Trophoblast cell (in vitro differentiated cells and primary cell): Measurements from ENCODE around the gene DSTN.
A peak's percentile ranks its signal among the peaks of the same experiment; 100 is the strongest.

Experiments used
- DNase-seq, 2 donors: peaks; one replicate each; pipeline ENCODE4 v3.0.0-alpha.2; 2016
- H2AFZ ChIP-seq: 2 replicates; pipeline ENCODE4 v1.6.1; 2013; ENCODE audit warnings: low read length, moderate library complexity, mild to moderate bottlenecking; ENCODE audit not compliant: insufficient read depth, poor library complexity
- H2AK5ac ChIP-seq: 2 replicates; pipeline ENCODE4 v1.6.1; 2013; ENCODE audit warnings: mild to moderate bottlenecking, low read length
- H2BK120ac ChIP-seq: 2 replicates; pipeline ENCODE4 v1.6.1; 2013; ENCODE audit warnings: low read length, mild to moderate bottlenecking, moderate library complexity; ENCODE audit not compliant: insufficient read depth, poor library complexity
- H2BK12ac ChIP-seq: 2 replicates; pipeline ENCODE4 v1.6.1; 2013; ENCODE audit warnings: mild to moderate bottlenecking, low read length, moderate library complexity
- H2BK5ac ChIP-seq: 2 replicates; pipeline ENCODE4 v1.6.1; 2013; ENCODE audit warnings: low read length, low read depth, moderate library complexity, mild to moderate bottlenecking; ENCODE audit not compliant: poor library complexity
- H3K14ac ChIP-seq: 2 replicates; pipeline ENCODE4 v1.6.1; 2013; ENCODE audit warnings: mild to moderate bottlenecking, low read length
- H3K18ac ChIP-seq: 2 replicates; pipeline ENCODE4 v1.6.1; 2013; ENCODE audit warnings: mild to moderate bottlenecking, low read length
- H3K23ac ChIP-seq: 2 replicates; pipeline ENCODE4 v1.6.1; 2013; ENCODE audit warnings: low read length
- H3K27ac ChIP-seq: 2 replicates; pipeline ENCODE4 v1.5.1; 2013; ENCODE audit warnings: low read depth, mild to moderate bottlenecking, inconsistent platforms, low read length, moderate library complexity
- H3K27me3 ChIP-seq: 2 replicates; pipeline ENCODE4 v1.6.1; 2013; ENCODE audit warnings: inconsistent platforms, mild to moderate bottlenecking, low read length, moderate library complexity; ENCODE audit not compliant: insufficient read depth
- H3K36me3 ChIP-seq, 2 experiments: 1 replicate in 1 of 2; 2 replicates in 1 of 2; pipeline ENCODE4 v1.6.1; 2013; ENCODE audit warnings: low read length in 2 of 2, mild to moderate bottlenecking in 2 of 2, moderate library complexity in 1 of 2; ENCODE audit not compliant: insufficient read depth in 2 of 2, control insufficient read depth in 1 of 2
- H3K4ac ChIP-seq: 2 replicates; pipeline ENCODE4 v1.6.1; 2013; ENCODE audit warnings: low read depth, mild to moderate bottlenecking, low read length, moderate library complexity
- H3K4me1 ChIP-seq, 2 experiments: 1 replicate in 1 of 2; 2 replicates in 1 of 2; pipeline ENCODE4 v1.6.1; 2013; ENCODE audit warnings: low read length in 2 of 2, mild to moderate bottlenecking in 2 of 2, moderate library complexity in 1 of 2; ENCODE audit not compliant: insufficient read depth in 2 of 2, control insufficient read depth in 1 of 2
- H3K4me2 ChIP-seq: 2 replicates; pipeline ENCODE4 v1.6.1; 2013; ENCODE audit warnings: inconsistent platforms, mild to moderate bottlenecking, low read length, moderate library complexity
- H3K4me3 ChIP-seq: 2 replicates; pipeline ENCODE4 v1.5.1; 2013; ENCODE audit warnings: mild to moderate bottlenecking, low read depth, low read length, inconsistent platforms
- H3K79me1 ChIP-seq: one replicate; pipeline ENCODE4 v1.6.1; 2013; ENCODE audit warnings: low read length
- H3K79me2 ChIP-seq: 2 replicates; pipeline ENCODE4 v1.6.1; 2013; ENCODE audit warnings: low read length, mild to moderate bottlenecking; ENCODE audit not compliant: control insufficient read depth, insufficient read depth, poor library complexity
- H3K9ac ChIP-seq: 2 replicates; pipeline ENCODE4 v1.6.1; 2013; ENCODE audit warnings: mild to moderate bottlenecking, low read length
- H3K9me3 ChIP-seq: 2 replicates; pipeline ENCODE4 v1.6.1; 2013; ENCODE audit warnings: low read depth, mild to moderate bottlenecking, control low read depth, inconsistent platforms, low read length; ENCODE audit not compliant: insufficient read depth
- H4K12ac ChIP-seq: 2 replicates; pipeline ENCODE4 v1.6.1; 2013; ENCODE audit warnings: low read depth, mild to moderate bottlenecking, low read length, moderate library complexity
- H4K8ac ChIP-seq: 2 replicates; pipeline ENCODE4 v1.6.1; 2013; ENCODE audit warnings: low read depth, mild to moderate bottlenecking, low read length, moderate library complexity
- H4K91ac ChIP-seq: one replicate; pipeline ENCODE4 v1.6.1; 2013; ENCODE audit warnings: low read depth, mild to moderate bottlenecking, low read length, moderate library complexity
- WGBS: extraction: QIAGEN DNeasy Blood & Tissue Kit; methylation state at CpG from one replicate; pipeline ENCODE4 v1.1.7; 2013; ENCODE audit warnings: missing lambda C conversion rate; ENCODE audit not compliant: insufficient read length, insufficient coverage; ENCODE audit errors: extremely low coverage; 5-methylcytosine and 5-hydroxymethylcytosine counted together

DSTN gene

DNA sequence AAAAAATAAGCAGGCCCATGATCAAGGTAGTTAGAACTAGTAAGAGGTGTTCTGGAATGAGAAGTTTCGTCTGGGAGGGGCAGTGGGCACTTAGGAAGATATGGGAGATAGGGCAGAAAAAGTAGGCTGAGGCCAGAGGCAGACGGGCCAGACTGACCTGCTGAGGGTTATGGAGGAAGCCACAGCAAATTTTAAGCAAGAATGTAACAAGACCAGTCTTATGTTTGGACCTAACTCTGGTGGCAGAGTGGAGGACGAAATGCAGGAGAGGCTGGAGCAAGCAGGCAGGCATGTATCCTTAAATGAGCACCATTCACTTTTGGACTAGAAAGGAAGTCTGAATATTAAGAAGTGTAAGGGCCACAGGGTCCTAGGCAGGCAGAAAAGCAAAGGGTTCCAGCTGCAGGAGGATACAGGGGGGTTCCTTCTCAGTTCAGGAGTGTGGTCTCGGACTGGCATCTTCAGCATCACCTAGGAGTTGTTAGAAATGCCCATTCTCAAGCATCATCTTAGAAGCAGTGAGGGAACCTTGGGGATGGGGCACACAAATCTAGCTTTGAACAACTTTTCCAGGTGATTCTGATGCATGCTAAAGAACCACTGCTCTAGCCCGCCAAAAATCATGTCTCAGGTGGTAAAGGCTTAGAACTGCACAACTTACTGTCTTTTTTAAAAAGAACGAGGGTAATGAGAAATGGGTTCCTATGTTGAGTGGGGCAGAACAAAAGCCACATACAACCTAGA is 1.7 kb upstream of the DSTN start:
- peak overlapping the region; percentile 93 for H4K8ac ChIP-seq
- H2BK120ac ChIP-seq, result peak overlapping the region; percentile 97
- H3K9me3 ChIP-seq, result no peaks in the 10 kb centered on the region
- H3K18ac ChIP-seq, result peak overlapping the region; percentile 97
- H3K79me2 ChIP-seq, result peaks cover 19% of the 10 kb centered on the region
- H3K23ac ChIP-seq, result no peak overlapping the region
- H3K4me3 ChIP-seq, result no peak overlapping the region
- peak overlapping the region; percentile 99 for H2BK5ac ChIP-seq
- H3K4me1 ChIP-seq, result peaks cover 13 to 14% of the 10 kb centered on the region in 2 experiments
- H2BK12ac ChIP-seq, result peak overlapping the region; percentile 92
- H3K79me1 ChIP-seq, result peaks cover 26% of the 10 kb centered on the region
- H3K27ac ChIP-seq, result peak overlapping the region; percentile 100
- peak overlapping the region; percentile 66 for H2AFZ ChIP-seq
- WGBS, result no CpG with 5 or more reads among the region's 6 CpGs
- H3K9ac ChIP-seq, result peak overlapping the region; percentile 50
- H3K27me3 ChIP-seq, result no peaks in the 10 kb centered on the region
- peak; percentile 85 to 93 for DNase-seq
- H4K91ac ChIP-seq, result peak overlapping the region; percentile 99
- H3K36me3 ChIP-seq, result peaks cover 0 to 2% of the 10 kb centered on the region in 2 experiments
- H3K14ac ChIP-seq, result peak overlapping the region; percentile 97
- H3K4ac ChIP-seq, result peak overlapping the region; percentile 97
- peak overlapping the region; percentile 67 for H3K4me2 ChIP-seq
- peak overlapping the region; percentile 100 for H2AK5ac ChIP-seq
- H4K12ac ChIP-seq, result peak overlapping the region; percentile 52

GRCh38 chr20:17568972-17569521 is 828 bp upstream of the DSTN start:
- H3K14ac ChIP-seq, result no peak overlapping the region
- H3K23ac ChIP-seq, result no peak overlapping the region
- H2BK12ac ChIP-seq, result no peak overlapping the region
- no peak overlapping the region for H2AK5ac ChIP-seq
- H3K18ac ChIP-seq, result no peak overlapping the region
- DNase-seq, result peak; percentile 97 to 99
- H3K4me3 ChIP-seq, result no peak overlapping the region
- H2BK120ac ChIP-seq, result peak overlapping the region; percentile 82
- peak overlapping the region; percentile 100 for H4K91ac ChIP-seq
- H2BK5ac ChIP-seq, result peak overlapping the region; percentile 93
- H3K4me1 ChIP-seq, result peaks cover 8 to 11% of the 10 kb centered on the region in 2 experiments
- peak overlapping the region; percentile 70 for H4K12ac ChIP-seq
- H3K36me3 ChIP-seq, result peaks cover 3 to 5% of the 10 kb centered on the region in 2 experiments
- peak overlapping the region; percentile 67 for H3K4me2 ChIP-seq
- H3K27me3 ChIP-seq, result no peaks in the 10 kb centered on the region
- no CpG with 5 or more reads among the region's 38 CpGs for WGBS
- peak overlapping the region; percentile 100 for H3K27ac ChIP-seq
- H3K9ac ChIP-seq, result no peak overlapping the region
- peaks cover 22% of the 10 kb centered on the region for H3K79me2 ChIP-seq
- H3K79me1 ChIP-seq, result peaks cover 26% of the 10 kb centered on the region
- H3K9me3 ChIP-seq, result no peaks in the 10 kb centered on the region
- peak overlapping the region; percentile 59 for H4K8ac ChIP-seq
- no peak overlapping the region for H3K4ac ChIP-seq
- no peak overlapping the region for H2AFZ ChIP-seq

DNA sequence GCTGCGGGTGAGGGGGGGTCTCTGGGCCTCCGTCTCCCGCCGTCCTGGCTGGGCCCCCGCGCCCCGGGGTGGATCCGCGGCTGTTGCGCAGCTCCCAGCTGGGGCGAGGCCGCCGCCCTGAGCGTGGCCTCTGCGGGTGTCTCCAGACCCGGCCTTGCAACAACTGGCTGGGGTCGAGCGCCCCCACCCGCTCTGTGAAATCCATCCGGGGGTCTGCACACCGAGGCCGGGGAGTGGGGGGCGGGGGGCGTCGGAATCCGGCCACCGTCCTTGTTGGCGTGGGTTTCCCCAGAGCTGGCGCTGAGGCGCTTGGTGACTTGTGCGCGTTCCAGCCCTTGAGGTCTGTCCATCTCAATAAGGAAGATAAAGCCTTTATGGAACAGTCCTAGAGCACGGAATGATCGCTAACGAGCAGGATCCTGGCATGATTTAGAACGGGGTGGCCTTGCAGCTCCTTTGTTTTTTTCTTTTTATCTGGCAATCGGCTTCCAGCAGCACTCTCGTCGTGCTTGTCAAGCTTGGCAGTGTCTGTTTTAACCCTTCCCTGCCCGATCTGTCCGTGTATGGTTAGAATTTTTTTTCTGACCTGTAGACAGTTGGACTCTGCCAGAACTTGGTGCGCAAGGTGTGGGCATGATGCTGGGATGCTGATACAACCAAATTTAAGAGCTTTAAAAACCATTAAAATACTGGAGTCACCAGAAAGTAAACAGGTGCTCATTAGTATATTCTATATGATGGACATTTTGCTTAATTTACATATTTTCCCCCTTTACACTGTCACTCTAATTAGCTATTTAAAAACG is 675 bp downstream of the DSTN start:
- peaks cover 29% of the 10 kb centered on the region for H3K79me2 ChIP-seq
- peak overlapping the region; percentile 100 for H3K4ac ChIP-seq

DNA sequence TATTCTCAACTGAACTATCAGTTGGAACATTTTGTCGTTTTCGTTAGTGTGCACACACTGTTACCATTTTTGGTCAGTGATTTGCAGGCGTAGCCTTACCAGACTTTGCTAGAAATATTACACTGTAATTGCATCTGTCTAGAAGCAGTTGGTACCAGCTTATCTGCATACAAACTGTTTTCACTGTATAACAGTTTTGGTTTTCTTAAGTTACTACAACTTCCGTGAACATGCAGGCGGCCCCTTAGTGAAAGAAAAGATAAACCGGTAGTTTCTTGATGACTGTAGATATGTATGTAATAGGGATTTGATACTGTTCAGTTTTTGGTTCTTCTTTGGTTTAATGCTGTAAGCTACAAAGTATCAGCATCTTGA is 1.3 kb downstream of the DSTN start:
- Histone ChIP-seq H2BK120ac (no peak overlapping the region), H3K27me3 (no peaks in the 10 kb centered on the region), H3K23ac (no peak overlapping the region), H3K4me1 (peaks cover 7 to 14% of the 10 kb centered on the region in 2 experiments), H4K12ac (no peak overlapping the region), H3K18ac (no peak overlapping the region), H3K79me1 (peaks cover 25% of the 10 kb centered on the region), H2BK12ac (no peak overlapping the region), H3K4ac (peak overlapping the region; percentile 24), H4K8ac (no peak overlapping the region), H2AK5ac (no peak overlapping the region), H3K9me3 (no peaks in the 10 kb centered on the region), H3K9ac (no peak overlapping the region), H3K27ac (no peak overlapping the region), H3K4me2 (peak overlapping the region; percentile 80), H3K36me3 (peaks cover 4 to 7% of the 10 kb centered on the region in 2 experiments), H3K4me3 (no peak overlapping the region), H4K91ac (no peak overlapping the region), H3K14ac (no peak overlapping the region), H3K79me2 (peaks cover 29% of the 10 kb centered on the region), H2BK5ac (no peak overlapping the region), H2AFZ (no peak overlapping the region)
- no peak for DNase-seq
- no CpG with 5 or more reads among the region's 6 CpGs for WGBS

More for the DNA sequence above, 675 bp downstream of the DSTN start:
- Histone ChIP-seq H2BK120ac (peak overlapping the region; percentile 100), H3K4me3 (peak overlapping the region; percentile 99), H3K23ac (no peak overlapping the region), H4K12ac (peak overlapping the region; percentile 79), H3K4me1 (peaks cover 7 to 13% of the 10 kb centered on the region in 2 experiments), H3K18ac (peak overlapping the region; percentile 100), H3K27ac (peak overlapping the region; percentile 100), H3K9me3 (no peaks in the 10 kb centered on the region), H2BK5ac (peak overlapping the region; percentile 100), H3K9ac (peak overlapping the region; percentile 96), H3K79me1 (peaks cover 25% of the 10 kb centered on the region), H2BK12ac (peak overlapping the region; percentile 95), H3K36me3 (peaks cover 3 to 7% of the 10 kb centered on the region in 2 experiments), H2AK5ac (peak overlapping the region; percentile 100), H4K8ac (peak overlapping the region; percentile 99), H3K4me2 (peak overlapping the region; percentile 80), H3K27me3 (no peaks in the 10 kb centered on the region), H4K91ac (peak overlapping the region; percentile 100), H3K14ac (peak overlapping the region; percentile 100), H2AFZ (peak overlapping the region; percentile 99)
- no CpG with 5 or more reads among the region's 43 CpGs for WGBS
- DNase-seq, result peak; percentile 40 to 64
